Right renal cortex interstitium (tissue), 3 donors: ENCODE data around the gene SLC7A7. TPM values are rescaled to one million over a fixed set of nuclear protein-coding genes. Genes with fewer than 3 reads are reported as not detected.
"Not testable (repeated sequence)": the region's sequence is repeated elsewhere in the genome, so short reads cannot be mapped to it uniquely, and the experiment has no call there.

ENCODE experiments used
- DNase-seq, 3 donors: peaks; one replicate each; pipeline ENCODE4 v3.0.0-alpha.2; 2013; ENCODE audit warnings: low read depth in 3 of 3, low spot score in 2 of 3
- polyA plus RNA-seq, 3 donors: library from polyadenylated mRNA; unstranded; fragments of 120-200 nt; gene quantifications; one replicate each; pipeline ENCODE4 v1.2.1, GENCODE V29; 2013; ENCODE audit not compliant: insufficient read length in 3 of 3

SLC7A7 gene
- polyA plus RNA-seq, 3 donors = 101 to 121 (median 108) TPM

DNA sequence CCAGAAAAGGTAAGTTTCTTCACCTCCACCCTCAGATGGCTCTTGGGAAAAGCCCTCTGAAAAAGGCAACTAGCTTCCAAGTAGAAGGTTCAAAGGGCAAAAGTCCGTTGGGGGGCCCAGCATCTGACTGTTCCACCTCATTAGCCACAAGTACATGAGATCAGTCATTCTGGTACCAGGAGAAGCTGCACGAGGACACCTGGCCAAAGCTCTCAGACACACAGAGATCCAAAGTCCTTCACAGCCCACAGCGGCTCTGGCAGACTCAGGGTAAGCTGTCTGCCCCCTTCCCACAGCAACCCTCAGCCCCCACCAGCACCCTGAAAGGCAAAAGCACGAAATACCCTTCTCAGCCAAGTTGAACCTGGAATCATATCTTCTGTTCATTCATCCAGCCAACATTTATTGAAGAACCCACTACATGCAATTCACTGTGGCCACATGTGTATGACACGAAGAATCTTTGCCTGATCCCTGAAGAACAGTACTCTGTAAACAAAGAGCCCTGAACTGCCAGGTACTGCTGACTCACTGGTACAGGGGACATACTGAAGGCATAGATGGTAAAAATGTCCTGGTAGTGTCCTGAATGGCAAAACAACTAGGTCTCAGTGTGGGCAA lies 19.0 kb downstream of the SLC7A7 start:
- no peak for DNase-seq

DNA sequence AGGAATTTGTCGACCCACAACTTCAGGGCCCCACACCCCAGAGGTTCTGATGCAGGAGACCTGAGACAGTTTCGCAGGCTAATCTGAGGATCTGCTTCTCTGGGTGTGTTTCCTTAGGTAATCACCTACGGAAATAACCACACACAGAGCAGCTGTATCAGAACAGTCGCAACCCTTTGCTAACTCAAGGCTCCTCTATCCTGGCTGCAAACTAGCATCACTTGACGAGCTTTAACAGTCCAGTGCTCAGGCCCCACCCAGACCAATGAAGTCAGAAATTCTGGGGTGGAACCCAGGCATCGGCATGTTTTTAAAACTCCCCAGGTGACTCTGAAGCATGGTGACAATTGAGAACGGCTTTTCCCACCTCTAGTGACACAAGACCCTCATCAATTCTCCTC lies 20.7 kb downstream of the SLC7A7 start:
- DNase-seq = no peak

DNA sequence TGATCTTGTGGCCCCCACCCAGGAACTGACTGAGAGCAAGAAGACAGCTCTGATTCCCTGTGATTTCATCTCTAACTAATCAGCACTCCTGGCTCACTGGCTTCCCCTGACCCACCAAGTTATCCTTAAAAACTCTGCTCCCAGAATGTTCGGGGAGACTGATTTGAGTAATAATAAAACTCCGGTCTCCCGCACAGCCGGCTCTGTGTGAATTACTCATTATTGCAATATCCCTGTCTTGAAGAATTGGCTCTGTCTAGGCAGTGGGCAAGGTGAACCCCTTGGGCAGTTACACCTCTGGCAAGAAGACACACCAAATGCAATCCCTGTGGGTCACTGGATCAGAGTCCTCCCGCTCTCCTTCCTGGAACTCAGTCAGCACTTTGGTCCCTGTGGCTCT lies 21.3 kb downstream of the SLC7A7 start:
- DNase-seq = no peak

DNA sequence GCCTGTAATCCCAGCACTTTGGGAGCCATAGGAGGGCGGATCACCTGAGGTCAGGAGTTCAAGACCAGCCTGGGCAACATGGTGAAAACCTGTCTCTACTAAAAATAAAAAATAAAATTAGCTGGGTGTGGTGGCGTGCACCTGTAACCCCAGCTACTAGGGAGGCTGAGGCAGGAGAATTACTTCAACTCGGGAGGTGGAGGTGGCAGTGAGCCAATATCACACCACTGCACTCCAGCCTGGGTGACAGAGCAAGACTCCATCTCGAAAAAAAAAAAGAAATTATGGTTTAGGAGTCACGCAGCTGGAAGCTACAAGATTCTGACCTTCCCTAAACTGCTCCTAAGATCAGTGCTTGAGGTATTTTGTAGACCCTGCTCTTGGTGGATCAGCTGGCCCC lies 21.7 kb downstream of the SLC7A7 start:
- not testable (repeated sequence) for DNase-seq

DNA sequence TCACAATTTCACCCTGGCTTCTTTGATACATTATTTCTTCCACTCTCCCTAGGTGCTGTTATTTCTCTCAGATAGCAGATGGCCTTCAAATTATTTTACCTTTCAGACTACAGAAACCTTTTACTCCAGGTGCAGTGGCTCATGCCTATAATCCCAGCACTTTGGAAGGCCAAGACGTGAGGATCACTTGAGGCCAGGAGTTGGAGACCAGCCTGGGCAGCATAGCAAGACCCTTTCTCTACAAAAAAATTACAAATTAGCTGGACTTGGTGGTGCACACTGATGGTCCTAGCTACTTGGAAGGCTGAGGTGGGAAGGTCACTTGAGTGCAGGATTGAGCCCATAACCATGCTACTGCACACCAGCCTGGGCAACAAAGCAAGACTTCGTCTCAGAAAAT lies 23.1 kb downstream of the SLC7A7 start:
- no peak for DNase-seq

DNA sequence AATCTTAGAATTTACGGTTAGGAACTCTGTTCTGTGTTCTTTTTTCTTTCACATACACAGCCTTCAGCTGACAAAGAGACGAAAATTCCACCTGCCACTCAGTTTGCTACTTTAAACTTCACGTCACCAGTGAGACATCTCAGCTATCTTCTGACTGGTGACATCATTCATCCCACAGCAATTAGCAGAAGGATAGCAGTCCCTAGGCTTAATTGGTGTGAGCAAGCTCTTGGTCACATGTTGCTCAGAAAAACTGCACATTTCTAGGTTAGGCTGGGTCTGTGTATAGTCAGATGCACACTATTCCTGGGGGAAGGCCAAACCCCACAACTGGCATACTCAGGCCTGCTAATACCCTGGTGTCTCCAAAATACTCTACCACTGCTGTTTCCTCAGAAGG lies 23.9 kb downstream of the SLC7A7 start:
- DNase-seq = no peak

DNA sequence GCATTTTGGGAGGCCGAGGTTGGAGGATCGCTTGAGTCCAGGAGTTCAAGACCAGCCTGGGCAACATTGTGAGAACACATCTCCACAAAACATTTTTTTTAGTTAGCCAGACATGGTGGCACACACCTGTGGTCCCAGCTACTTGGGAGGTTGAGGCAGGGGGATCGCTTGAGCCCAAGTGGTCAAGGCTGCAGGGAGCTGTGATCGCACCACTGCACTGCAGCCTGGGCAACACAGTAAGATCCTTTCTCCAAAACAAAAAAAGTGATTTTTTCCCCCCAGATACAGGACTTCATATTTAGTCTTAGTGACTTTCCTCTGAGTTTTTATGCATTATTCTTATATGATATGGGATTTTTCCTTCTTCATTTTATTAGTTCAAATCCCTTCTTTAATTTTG lies 28.6 kb downstream of the SLC7A7 start:
- DNase-seq = no peak

DNA sequence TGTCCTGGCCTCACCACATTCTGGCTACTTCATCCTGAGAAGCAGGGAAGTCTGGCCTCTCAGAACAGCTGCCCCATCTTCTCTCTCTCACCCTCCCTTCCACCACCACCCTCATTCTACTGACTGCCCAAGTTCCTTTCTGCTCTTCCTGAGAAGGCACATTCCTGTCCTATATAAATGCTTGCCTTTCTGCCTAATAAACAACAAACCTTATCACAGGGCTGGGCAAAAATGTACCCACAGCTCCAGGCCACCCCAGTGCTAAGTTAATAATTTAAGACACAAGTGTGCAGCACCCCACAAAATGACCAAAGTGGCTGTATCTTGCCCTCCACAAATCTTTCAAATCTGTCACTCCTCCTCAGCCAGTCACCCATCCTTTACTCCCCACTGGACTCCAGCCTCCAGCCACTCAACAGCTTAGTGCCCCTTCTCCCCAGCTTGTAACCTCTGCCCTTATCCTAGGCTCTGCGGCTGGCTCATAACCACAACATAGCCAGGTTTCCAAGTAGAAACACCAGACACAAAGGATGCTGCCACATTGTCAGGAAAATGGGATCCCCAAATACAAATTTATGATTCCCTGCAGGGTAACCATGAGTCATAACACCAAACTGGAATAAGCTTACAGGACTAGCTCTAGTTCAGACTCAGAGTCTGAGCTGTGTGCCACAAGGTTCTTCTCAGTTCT lies 33.8 kb downstream of the SLC7A7 start:
- no peak for DNase-seq

DNA sequence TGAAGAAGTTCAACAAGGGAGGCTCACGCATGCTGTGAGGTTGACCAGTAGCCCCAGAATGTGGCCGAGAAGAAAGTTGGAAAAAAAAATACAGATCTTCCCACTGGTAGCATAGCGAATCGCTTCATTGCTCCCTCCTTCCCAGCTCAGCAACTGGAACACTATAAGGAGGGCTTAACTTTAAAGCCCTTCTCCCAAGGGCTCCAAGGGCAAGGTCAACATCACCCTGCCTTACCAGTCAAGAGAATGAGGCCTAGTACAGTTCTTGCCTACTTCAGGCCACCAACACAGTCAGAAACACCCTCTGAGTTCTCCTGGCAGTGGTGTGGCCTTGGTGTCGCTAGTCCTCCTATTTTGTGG lies 34.3 kb downstream of the SLC7A7 start:
- no peak for DNase-seq

DNA sequence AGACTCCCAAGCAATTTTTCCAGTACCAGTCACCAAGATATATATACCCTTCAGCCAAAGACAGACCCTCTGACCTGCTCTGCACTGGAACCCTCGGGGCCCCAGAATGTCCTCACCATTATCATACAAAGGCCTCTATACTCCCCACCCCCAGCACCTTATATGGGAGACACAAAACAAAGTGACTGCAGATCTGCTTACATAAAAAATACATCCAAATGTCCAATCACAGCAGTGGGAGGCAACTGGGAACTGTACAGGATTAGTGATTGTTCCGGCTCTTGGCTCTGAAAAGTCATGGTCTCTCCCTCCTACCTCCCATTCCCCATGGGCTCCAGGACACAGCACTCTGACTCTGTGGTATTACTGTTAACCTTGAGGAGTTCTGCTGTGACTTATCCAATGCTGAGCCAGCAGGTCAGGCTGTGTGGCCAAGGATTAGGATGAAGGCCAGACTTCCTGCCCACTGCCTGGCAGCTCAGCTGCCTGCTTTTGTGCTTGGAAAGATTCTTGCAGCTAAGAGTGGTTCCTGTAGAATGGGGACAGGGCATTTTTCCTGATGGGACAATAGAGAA lies 35.0 kb downstream of the SLC7A7 start:
- no peak for DNase-seq

DNA sequence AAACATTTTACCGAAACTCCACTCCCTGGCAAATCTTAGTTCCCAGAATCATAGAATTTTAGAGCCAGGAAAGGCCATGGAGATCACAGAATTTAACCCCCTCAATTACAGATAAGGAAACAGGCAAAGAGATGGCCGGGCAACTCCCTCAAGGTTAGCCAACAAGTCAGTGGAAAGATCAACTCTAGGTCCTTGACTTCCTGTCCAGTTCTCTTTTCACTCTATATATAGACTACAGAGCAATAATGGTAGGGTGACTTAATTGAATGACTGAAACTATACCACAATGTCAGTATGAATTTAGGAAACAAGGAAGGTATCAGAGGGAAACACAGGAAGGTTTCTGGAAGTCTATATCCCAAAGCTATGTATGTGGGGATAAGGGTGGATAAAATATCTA lies 37.2 kb downstream of the SLC7A7 start:
- no peak for DNase-seq

DNA sequence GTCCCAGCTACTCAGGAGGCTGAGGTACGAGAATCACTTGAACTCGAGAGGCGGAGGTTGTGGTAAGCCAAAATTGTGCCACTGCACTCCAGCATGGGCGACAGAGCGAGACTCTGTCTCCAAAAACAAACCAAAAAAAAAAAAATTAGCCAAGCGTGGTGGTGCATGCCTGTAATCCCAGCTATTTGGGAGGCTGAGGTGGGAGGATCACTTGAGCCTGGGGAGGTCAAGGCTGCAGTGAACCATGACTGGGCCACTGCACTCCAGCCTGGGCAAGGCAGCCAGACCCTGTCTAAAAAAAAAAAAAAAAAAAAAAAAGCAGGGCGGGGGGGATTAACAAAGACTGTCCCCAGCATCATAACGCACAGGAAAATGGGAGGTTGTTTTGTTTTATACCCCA lies 38.4 kb downstream of the SLC7A7 start:
- not testable (repeated sequence) for DNase-seq

DNA sequence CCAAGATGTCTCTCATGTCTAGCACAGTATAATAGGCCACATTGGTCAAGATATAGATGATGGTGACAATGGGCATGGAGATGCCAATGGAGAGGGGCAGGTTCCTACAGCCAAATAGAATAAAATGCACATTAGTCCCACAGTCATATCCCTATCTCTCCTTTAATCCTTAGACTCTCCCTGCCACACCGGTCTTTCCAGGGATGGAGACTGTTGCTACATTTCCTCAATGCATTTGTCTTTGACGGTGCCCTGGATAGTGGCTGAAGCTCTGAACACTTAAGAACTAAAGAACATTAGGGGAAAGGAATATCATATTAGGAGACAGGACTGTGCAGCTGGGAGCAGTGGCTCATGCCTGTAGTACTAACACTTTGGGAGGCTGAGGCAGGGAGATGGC lies 39.0 kb downstream of the SLC7A7 start:
- DNase-seq = no peak

DNA sequence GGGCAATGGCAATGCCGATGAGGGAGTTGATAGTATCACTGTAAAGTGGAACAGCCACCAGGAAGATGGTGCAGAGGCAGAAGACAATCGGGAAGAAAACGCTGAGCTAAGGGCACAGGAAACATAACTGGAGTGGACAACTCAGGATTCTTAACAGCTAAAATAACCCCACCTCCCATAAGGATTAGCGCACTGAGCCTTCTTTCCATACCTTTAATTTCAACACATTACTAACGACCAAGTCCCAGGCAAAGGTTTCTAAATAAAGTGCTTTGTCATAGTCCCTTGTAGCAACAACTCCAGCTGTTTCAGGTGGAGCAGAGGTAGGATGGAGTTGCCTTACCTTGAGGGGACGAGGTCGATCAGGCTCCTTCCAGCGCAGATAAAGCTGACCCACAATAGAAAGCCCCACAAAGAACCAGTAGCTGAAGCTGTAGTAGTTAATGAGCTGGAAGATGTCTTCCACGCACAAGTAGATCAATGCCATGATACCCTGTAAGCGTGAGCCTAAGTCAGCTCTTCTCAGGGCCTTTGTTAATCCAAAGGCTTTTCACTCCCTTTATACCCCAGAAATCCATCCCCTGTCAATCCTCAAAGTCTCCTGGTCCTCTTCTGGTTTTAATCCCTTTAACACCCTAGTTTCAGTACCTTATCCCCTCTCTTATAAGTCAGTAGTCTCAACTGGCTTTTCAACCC lies 41.1 kb downstream of the SLC7A7 start:
- DNase-seq = no peak

DNA sequence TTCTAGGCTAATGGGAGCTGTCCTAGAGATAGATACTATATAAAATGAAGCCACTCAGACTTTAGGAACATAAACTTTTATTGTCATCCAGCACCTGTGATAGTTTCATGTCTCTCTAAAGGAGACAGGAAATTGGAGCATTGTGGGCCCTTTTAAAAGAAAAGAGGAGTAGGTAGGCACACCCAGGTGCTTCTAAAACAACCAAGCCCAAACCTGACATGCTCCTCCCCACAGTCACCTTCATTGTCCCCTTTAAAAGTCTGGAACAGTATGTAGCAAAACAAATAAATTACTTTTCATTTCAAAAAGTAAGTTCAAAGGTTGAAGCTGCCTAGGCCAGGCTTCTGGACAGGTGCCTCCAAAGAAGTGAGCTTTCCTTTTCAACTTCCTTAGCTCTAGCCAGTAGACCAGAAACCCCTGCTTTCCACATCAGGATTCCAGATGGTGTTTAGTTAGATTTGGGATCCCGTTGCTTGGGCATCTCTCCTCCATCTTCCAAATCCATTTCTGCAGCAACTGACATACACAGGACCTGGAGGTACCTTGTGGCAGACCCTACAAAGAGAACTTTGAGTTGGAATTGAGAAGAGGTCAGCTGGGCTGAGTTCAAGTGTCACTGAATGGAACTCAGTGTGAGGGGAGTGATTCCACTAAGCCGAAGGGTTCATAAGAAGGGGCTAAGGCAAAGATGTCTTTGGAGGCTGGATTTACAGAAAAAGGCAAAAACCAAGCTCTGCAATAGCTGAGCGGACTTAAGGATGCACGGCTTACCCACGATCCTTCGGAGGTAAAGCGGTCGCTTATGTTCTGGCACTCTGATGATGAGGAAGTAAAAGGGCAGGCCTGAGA lies 41.8 kb downstream of the SLC7A7 start:
- DNase-seq = no peak

DNA sequence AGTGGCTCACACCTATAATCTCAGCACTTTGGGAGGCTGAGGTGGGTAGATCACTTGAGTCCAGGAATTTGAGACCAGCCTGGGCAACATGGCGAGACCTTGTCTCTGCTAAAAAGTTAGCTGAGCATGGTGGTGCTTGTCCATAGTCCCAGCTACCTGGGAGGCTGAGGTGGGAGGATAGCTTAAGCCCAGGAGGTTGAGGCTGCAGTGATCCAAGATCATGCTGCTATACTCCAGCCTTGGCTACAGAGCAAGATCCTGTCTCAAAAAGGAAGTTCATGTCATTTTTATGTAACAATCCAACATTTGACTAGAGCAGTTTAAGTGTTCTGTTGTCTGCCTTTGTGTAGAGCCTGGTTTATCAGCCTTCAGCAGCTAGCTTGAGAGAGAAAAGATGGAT lies 42.5 kb downstream of the SLC7A7 start:
- DNase-seq = no peak

DNA sequence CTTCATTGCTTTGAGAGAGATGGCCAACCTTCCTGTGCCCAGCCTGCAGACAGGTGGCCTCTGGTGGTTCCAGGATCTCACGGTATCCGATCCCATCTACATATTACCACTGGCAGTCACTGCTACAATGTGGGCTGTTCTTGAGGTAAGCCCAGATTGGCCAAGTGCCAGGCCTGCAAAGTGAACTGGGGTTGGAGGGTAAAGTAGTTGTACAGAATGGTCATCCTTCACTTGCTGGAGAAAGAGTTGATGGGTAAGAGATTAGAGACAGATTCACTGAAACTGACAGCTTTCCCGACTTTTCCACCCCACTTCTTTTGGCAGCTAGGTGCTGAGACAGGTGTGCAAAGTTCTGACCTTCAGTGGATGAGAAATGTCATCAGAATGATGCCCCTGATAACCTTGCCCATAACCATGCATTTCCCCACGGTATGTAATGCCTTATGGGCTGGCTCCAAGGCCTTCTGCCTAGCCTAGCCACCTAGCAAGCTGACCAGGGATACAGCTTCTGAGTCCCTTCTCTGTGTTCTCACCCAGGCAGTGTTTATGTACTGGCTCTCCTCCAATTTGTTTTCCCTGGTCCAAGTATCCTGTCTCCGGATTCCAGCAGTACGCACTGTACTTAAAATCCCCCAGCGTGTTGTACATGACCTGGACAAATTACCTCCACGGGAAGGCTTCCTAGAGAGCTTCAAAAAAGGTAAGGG lies 44.6 kb downstream of the SLC7A7 start:
- DNase-seq = no peak

DNA sequence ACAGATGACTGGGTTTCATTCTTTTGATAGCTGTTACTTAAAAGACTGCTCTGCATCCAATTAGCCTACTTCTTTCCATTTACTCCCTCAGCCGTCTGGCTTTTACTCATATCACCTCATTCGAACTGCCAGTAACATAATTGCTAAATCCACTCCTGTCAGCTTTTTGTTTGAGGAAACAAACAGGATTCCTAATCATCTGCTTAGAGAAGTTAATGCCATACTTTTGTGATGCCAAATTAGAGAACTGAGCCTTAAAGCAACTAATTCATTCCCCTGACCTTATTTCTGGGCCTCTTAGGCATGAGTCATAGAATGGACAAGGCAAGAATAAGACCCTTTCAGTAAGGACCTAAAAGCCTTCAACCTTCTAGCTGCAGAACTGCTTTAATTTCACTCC lies 45.9 kb downstream of the SLC7A7 start:
- DNase-seq = no peak

DNA sequence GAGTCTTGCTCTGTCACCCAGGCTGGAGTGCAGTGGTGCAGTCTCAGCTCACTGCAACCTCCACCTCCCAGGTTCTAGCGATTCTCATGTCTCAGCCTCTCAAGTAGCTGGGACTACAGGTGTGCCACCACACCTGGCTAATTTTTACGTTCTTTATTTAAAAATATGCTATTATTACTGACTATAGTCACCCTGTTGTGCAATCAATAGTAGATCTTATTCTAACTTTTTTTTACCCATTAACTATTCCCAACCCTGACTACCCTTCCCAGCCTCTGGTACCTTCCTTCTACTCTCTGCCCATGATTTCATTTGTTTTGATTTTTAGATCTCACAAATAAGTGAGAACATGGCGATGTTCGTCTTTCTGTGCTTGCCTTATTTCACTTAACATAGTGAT lies 46.3 kb downstream of the SLC7A7 start:
- DNase-seq = no peak

DNA sequence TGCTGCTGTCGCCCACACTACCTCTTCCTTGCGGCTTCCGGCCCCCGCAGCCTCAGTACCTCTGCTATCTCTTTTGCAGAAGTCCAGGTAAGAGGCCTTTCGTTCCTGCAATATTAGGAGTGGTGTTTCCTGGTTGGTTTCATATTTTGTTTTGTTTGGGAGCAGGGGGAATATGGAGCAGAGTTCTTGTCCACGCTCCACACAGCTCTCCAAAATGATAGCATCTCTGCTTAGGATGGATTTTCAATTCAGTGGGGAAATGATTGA lies 48.0 kb downstream of the SLC7A7 start:
- no peak for DNase-seq
